GM18499 (cell line): ENCODE data around the gene ATXN1L.
"Not testable (repeated sequence)": the region's sequence is repeated elsewhere in the genome, so short reads cannot be mapped to it uniquely, and the experiment has no call there.

Source experiments
- ATAC-seq: cut with Tn5 transposase; IDR thresholded peaks from one replicate; pipeline ENCODE4 v1.9.1; 2021; ENCODE audit warnings: moderate number of reproducible peaks; ENCODE audit not compliant: insufficient read depth, unreplicated experiment

The ATXN1L gene

GRCh38 chr16:71845639-71846430 lies at the start of gene ATXN1L:
Gene ATXN1L, plus strand, starts transcription at chr16:71845976. Its CDS starts 3,765 bp downstream, at chr16:71849741.
- peak; percentile 53 for ATAC-seq

DNA sequence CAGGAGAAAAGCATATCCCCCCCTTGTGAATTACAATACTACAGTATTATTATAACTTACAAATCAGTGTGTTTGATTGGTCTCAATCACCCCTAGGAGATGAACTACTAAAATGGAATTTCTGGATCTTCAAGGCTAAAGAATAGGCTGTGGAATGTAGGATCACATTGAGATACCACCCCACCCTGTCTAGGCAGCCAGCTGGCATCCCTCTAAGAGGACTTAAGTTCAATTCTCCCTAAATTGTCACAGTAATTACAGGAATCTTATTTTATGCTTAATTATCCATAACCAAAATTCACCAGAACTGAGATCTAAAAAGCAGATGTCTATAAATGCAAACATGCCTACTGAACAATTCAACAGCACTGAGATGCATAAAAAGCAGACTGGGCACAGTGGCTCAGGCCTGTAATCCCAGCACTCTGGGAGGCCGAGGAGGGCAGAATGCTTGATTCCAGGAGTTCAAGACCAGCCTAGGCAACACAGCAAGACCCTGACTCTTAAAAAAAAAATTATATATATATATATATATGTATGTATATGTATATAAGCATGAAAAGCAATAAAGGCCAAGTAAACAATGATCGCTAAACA lies 49.2 kb upstream of the ATXN1L start:
- no peak for ATAC-seq

DNA sequence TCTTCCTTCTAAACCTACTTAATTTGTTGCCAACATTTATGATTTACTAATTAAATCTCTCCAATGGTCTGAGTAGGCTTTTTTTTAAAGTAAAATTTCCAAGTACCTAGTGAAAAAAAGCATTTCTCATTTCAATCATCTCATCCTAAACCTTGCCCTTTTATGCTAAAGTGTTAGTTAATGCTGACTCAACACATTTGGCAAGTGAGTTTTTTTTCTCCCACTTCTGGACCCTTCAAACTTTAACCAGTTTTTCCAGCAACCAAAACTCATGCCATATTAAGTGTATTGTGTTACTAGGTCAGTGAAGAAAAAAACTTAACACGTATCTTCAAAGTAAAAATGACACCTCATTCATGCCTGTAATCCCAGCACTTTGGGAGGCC lies 42.5 kb upstream of the ATXN1L start:
- ATAC-seq = no peak

- ATAC-seq = peak; percentile 21
These were observed 37.7 kb upstream of the ATXN1L start for GRCh38 chr16:71807905-71808592.

- peak; percentile 63 for ATAC-seq
These were observed 37.0 kb upstream of the ATXN1L start, which contains the start of gene AP1G1 for GRCh38 chr16:71808593-71809459. Gene AP1G1, minus strand, starts transcription at chr16:71808834. Its CDS starts 19,355 bp downstream, at chr16:71789479.

DNA sequence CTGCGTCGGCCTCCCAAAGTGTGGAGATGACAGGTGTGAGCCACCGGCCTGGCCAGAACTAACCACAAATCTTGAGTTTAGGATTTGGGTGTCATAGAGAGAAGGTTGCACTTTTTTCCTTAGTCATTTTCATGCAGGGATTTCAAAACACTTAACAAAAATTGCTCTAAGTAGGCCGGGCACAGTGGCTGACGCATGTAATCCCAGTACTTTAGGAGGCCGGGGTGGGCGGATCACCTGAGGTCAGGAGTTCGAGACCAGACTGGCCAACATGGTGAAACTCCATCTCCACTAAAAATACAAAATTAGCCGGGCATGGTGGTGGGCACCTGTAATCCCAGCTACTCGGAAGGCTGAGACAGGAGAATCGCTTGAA lies 35.6 kb upstream of the ATXN1L start:
- ATAC-seq = not testable (repeated sequence)

DNA sequence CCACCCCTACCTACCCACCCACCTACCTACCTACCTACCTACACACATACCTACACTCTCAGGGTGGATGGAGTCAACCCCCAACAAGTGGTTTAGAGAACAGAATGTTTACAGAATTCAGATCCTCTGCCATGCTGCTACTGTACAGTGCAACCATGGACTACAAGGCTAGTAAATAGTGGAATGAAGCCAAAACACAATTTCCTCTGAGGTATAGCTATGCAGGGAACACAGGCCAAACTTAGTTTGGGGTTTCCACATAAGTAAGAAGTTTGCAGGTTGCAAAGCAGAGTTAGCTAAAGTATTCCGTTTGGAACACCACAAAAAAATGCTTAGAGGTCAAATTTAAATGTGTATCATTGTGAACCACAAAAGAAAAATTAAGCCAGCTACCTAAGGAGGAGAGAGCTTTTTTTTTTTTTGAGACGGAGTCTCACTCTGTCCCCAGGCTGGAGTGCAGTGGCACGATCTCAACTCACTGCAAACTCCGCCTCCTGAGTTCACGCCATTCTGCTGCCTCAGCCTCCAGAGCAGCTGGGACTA lies 34.4 kb upstream of the ATXN1L start:
- ATAC-seq = no peak

DNA sequence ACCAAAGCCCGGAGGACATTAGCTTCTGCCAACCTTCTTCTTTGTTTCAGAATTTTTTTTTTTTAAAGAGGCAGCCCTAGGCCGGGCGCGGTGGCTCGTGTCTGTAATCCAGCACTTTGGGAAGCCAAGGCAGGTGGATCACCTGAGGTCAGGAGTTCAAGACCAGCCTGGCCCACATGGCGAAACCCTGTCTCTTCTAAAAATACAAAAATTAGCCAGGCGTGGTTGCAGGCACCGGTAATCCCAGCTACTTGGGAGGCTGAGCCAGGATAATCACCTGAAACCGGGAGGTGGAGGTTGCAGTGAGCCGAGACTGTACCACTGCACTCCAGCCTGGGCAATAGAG lies 28.6 kb upstream of the ATXN1L start:
- not testable (repeated sequence) for ATAC-seq

GRCh38 chr16:71826533-71827017 lies 19.2 kb upstream of the ATXN1L start:
- ATAC-seq = no peak

GRCh38 chr16:71830359-71830758 lies 15.4 kb upstream of the ATXN1L start:
- ATAC-seq = no peak

- ATAC-seq = not testable (repeated sequence)
These were observed 14.1 kb upstream of the ATXN1L start for GRCh38 chr16:71831698-71832097.

DNA sequence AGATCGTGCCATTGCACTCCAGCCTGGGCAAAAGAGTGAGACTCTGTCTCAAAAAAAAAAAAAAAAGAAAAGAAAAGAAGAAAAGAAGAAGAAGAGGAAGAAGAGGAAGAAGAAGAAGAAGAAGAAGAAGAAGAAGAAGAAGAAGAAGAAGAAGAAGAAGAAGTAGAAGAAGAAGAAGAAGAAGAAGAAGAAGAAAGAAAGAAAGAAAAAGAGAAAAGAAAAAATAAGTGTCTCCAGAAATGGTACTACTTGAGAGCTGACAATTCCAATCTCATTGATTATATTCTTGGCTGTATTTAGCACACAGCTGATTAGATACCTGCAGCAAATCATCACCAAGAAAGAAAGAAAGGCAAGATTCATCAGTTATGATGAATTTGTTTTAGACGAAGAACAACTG lies 13.7 kb upstream of the ATXN1L start:
- not testable (repeated sequence) for ATAC-seq

DNA sequence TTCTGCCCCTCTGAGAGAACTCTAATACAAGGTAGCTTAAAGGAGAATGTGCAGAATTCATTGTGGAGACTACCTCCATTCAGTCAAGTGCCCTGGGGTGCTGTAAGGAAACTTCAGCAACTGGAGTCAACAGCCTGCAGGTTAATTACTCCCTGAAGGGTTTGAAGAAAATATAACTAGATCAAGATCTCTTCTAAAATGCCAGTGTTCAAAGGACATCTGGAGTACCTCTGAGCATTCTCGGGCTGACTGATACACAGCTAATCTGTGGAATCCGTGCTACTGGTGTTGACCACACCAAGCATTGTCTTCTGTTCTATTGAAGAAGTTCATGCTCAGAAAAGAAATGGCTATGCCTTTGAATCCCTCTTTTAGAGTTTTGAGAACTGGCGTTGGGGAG lies 11.5 kb upstream of the ATXN1L start:
- ATAC-seq = no peak

DNA sequence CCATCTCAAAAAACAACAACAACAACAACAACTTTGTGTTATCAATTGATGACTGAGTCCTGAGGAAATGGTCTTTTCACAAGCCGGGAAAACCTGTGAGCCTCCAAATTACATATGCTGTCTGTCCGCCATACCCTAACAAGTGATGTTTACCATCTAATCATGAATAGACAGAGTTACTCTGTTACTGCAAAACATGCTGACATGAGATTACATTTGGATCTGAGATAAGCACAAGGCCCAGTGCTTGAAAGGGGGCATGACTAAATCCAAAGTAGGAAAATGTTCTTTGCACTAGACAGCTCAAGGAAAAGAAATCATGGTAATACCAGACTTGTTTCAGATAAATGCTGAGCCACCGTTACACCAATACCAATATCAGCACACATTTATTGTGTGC lies 8.6 kb upstream of the ATXN1L start:
- ATAC-seq = no peak

GRCh38 chr16:71840052-71840451 lies 5.7 kb upstream of the ATXN1L start:
- no peak for ATAC-seq

DNA sequence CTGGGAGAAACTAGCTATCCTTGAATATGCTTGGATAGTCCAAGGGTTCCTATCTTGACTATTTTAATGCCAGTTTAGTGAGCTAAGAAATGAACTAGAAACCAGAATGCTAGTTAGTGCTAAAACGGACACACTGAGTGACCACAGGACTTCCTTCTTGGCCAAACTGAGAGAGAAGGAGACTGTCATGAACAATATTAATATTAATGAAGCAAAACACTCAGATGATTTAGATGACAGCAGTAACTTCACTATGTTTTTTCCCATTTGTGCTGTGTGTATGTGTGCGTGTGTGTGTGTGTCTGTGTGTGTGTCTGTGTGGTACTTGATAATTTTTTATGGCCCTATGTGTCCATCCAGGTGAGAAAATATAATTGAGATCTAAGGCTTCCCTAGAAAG lies 2.2 kb upstream of the ATXN1L start:
- ATAC-seq = no peak

DNA sequence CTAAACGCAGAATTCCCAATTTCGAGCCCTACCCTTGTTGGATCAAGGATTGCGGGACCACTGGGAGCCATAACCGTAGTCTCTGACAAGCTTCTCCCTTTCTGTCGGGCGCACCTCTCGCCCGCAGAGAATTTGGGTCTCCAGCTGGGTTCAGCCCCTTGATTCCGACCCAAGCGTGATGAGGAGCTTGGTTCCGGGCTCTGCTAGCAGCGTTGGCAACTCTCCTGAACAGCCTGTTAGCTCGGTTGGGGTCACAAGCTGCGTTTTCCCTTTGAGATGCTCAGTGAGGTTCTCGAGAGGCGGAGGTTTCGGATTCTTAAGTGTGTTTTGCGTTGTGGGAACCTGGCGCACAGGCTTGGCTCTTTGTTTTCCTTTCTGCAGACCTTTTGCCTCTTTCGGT lies 655 bp downstream of the ATXN1L start:
- ATAC-seq = no peak

DNA sequence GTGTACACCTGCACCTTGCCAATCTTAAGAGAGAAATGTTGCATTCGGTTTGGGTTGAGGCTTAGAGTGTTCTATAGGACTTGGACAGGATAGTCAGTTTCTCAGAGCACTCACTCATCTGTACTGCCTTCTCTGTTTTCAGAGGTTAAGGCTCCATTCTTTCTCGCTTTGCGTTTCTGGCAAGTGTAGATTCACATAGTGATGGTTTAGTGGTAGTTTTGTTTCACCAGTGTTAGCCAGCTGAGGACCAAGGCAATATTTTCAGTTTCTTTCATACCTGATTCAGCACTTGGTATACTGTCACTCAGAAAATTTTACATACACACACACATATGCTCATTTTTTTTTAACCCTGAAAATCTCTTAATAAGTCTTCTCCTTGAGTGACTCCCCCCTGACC lies 1.3 kb downstream of the ATXN1L start:
- ATAC-seq = no peak

- no peak for ATAC-seq
These were observed 2.8 kb downstream of the ATXN1L start for GRCh38 chr16:71848622-71849021.

GRCh38 chr16:71851746-71852145 lies 6.0 kb downstream of the ATXN1L start:
- ATAC-seq = no peak
